Amniotic stem cell (primary cell): ENCODE data around the gene B4GALT1.

Experiments
- DNase-seq: peaks from one replicate; lab custom pipeline; 2025; lab: John Stamatoyannopoulos, UW

The B4GALT1 gene, protein sequence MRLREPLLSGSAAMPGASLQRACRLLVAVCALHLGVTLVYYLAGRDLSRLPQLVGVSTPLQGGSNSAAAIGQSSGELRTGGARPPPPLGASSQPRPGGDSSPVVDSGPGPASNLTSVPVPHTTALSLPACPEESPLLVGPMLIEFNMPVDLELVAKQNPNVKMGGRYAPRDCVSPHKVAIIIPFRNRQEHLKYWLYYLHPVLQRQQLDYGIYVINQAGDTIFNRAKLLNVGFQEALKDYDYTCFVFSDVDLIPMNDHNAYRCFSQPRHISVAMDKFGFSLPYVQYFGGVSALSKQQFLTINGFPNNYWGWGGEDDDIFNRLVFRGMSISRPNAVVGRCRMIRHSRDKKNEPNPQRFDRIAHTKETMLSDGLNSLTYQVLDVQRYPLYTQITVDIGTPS

DNA sequence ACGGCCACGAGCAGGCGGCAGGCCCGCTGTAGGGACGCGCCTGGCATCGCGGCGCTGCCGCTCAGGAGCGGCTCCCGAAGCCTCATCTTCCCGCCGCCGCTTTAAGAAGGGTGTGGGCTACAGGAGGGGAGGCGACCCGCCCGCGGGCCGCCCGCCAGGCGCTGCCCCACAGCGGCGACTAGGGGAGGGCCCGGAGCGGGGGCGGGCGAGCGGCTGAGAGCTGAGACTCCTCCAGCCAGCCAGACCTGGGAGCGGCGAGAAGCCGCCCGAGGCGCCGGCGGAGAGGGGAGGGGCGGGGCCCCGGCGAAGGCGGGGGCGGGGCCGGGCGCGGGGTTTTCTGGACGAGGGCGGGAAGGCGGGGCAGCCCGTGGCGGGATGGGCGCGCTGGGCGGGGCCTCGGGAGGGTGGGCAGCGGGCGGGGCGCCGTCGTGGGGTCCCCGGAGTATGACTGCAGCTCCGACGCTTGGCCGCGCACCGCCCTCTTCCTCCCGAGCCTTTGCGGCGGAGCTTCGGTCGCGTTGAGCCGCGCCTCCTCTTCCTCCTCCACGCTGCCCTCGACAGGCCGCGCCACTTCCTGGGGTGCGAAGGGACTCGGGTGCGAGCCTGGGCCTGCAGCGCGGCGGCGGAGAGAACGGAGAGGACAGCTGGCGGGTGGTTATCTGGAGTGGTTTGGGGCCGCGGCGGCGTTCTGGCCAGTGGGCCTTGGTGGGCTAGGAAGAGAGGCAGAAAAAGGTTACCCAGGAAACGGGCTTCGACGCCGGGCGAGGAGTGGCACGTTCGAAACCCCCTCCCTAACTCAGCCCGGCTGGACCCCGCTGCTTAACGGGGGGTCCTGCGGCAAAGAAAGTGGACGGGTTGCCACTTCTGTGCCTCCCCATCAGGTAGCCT, at the start of gene B4GALT1:
Gene B4GALT1, minus strand, starts transcription at position 253 of the 888 bp plus-strand sequence. Its CDS starts 167 bp downstream, at position 86.
- DNase-seq, result peak; percentile 83

DNA sequence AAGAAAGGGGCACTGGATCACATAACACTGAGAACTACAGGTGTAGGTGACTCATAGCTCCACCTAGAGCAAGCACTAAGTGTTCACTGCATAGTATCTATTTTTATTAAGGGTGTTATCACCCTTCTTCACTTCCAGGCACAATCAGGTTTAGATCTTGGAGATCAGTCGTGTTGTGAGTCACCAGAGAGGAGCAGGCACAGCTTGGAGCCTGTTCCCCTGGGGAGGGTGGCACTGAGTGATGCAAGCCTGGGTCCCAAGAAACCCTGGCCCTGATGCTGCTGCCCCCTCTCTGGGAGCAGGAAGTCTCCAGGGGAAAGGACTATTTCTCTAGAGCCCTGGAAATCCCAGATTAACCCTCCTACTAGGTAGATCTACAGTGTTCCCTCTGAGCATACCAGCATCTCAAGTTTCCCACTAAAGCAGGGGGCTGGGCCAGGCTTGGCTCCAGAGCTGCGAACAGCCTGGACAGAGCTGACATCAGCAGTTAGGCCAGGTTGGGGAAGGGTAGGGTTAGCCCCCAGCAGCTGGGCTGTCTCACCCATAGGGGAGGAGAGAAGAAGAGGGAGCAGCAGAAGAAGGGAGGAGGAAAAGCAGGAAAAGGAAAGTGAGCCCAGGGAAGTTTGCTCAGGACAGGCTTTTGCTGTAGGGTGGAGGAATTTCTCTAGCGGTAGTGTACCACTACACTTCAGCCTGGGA, 44.7 kb upstream of the B4GALT1 start:
- no peak for DNase-seq

DNA sequence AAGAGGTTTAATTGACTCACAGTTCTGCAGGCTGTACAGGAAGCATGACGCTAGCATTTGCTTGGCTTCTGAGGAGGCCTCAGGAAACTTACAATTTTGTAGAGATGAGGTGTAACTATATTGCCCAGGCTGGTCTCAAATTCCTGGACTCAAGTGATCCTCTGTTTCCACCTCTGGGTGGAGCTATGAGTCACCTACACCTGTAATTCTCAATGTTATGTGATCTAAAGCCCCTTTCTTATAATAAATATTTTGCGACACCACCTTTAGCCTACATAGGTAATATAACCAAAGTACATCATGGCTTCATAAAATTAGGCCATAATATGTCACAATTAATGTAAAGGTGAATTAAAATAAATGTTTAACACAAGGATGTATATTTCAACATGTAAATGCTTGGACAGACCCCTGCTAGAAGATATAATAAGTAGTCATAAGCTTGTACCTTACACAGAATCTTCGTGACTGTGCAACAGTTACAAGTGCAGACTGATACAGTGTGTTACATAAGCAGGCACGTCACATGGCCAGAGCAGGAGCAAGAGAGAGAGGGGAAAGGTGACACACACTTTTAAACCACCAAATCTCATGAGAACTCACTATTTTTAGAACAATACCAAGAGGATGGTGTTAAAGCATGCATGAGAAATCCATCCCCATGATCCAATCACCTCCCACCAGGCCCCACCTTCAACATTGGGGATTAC, 43.0 kb upstream of the B4GALT1 start:
- no peak for DNase-seq

DNA sequence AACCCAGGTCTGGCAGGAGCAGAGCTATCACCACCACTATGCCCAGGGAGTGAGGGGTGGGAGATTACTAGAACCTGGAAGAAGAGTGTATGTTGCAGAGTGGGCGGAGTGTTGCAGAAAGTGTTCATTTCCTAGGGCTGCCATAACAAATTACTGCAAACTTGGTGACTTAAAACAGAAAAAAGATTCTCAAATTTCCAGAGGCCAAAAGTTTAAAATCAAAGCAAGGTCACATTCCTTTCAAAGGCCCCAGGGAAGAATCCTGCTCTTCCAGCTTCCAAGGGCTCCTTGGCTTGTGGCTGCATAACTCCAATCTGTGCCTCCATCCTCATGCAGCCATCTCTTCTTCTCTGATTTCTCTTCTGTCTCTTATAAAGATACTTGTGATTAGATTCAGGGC, 42.3 kb upstream of the B4GALT1 start:
- no peak for DNase-seq

DNA sequence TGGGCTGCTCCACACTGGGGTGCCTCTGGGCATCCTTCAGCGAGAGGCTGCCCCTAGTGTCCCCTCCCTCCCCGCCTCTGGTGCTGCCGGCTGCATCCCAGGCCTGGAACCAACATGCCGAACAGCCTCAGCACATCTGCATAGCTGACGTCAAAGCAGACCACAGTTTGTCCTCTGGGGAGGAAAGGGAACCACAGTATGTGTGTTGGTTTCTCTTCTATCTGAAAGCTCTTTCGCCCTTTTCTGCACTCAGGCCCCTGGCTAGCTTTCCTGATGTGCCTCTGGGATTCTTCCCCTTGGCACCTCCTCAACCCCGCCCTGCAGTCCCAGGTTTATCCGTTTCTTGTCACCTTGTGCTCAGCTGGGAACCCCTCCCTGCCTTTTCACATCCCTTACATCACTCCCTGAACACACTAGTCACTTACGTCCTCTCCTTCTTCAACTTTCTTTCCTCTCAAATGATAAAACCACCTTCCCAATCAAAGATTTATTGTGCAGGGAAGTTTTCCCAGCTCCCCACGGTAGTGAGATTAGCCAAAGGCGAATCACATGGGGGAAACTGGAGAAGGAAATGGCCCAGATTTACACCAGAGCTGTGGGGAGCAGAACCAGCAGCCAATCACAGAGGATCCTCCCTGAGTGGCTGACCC, 35.5 kb upstream of the B4GALT1 start:
- no peak for DNase-seq

DNA sequence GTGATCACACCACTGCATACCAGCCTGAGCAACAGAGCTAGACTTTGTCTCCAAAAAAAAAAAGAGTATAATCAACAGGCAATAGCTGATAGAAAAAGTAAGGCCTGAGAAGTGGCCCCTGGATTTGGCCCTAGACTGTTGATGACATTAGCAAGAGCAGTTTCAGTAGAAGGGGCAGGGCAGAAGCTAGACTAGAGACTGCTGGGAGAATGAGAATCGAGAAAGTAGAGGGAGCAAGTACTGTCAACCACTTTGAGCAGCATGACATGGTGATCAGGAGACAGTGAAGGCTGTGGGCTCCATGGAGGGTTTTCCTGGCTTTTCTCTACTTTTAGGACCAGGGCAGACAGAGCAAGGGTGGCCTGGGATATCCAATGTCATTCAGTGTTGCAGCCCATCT, 34.9 kb upstream of the B4GALT1 start:
- no peak for DNase-seq

DNA sequence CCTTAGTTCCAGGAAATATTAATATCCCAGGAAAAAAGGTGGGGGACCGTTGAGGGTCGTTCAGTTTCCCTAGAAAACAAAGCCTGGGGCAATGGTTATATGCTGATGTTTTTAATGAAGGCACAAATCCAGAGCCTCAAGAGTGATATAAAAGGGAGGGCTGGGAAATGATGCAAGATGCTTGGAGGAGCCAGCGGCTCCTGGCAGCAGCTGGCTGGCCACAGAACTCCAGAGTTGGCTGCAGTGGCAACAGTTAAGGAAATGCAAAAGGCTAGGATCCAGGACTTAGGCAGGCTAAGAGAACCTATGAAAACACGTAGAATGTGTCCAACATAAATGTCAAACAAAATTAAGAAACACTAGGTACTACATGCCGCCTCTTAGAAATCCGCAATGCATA, 31.0 kb upstream of the B4GALT1 start:
- DNase-seq, result no peak

DNA sequence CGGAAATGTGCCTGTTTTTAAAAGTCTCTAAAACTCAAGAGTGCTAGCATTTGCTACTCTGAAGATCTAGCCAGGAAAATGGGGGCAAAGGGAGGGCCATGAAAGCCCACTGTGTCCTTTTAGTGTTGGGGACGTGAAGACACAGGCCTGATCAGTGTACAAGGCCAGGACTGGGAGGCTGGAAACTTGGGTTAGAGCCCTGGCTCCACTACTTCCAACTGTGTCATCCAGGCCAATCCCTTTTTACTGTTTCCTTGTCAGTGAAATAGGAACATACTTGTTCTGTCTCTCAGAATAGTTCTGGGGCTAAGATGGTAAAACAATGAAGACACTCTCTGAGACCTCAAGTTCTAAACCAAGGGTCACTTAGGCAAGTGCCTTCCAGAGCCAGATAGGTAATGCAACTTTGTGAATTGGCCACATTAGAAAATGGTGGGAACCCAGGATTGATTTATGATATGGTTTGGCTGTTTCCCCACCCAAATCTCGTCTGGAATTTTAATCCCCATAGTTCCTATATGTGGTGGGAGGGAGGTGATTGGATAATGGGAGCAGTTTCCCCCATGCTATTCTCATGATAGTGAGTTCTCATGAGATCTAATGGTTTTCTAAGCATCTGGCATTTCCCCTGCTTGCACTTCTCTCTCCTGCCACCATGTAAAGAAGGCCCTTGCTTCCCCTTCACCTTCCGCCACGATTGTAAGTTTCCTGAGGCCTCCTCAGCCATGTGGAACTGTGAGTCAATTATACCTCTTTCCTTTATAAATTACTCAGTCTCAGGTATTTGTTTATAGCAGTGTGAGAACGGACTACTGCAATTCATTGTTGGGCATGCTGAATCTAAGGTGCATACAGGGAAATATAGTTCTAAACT, 30.4 kb upstream of the B4GALT1 start:
- DNase-seq, result no peak

DNA sequence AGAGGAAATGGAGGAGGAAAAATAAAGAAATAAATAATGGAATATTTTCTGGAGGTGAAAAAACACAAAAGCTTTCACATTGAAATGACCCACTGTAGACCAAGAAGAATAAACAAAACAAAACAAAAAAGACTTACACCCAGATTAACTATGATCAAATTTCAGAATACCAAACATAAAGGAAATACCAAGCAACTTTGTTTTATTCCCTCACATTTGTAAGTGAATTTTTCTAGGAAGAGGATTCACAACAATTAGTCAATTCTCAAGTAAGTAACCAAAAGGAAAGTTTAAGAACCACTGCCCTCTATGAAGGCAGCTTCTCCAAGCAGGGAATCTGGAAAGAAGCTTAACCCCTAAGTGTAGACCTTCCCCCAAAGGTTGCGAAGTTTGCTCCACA, 29.6 kb upstream of the B4GALT1 start:
- DNase-seq, result no peak

DNA sequence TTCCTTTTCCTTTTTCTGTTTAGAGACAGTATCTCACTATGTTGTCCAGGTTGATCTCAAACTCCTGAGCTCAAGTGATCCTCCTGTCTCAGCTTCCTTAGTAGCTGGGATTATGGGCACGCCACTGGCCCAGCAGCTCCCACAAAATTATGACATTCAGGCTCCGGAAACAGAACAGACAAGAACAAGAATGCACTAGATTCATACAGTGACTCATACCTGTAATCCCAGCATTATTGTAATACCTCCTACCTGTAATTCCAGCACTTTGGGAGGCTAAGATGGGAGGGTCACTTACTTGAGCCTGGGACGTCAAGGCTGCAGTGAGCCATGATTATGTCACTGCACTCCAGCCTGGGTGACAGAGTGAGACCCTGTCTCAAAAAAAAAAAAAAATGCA, 26.7 kb upstream of the B4GALT1 start:
- no peak for DNase-seq

DNA sequence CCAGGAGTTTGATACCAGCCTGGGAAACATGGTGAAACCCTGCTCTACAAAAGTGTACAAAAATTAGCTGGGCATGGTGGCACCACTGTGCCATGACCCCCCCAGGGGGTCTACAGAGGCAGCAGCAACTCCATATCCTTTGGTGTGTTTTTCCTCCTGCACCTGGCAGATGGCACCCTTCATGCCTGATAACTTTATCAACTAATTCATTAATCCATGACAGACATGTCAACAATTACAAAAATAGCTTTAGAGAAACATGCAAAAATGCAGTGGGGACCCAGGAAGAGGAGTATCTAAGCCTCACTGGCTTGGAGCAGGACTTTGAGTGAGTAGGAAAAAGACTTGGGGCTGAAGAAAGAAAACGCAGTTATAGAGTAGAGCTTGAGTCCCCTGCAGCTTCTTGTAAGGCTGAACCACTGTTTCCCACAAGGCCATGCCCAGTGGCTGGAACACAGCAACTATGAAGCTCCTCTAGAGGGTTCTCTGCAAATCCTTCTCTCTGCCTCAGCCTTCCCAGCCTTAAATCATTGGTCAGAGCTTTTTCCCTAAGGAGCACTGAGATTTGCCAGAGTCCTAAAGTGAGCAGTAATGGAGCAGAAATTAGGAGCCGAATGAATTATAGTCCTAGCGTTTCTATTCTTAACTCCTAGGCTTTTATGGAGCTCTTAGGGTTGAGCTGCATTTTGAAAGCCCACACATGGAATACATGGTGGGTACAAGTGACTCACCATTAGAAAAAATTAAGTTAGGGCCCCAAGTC, 25.5 kb upstream of the B4GALT1 start:
- DNase-seq, result no peak

DNA sequence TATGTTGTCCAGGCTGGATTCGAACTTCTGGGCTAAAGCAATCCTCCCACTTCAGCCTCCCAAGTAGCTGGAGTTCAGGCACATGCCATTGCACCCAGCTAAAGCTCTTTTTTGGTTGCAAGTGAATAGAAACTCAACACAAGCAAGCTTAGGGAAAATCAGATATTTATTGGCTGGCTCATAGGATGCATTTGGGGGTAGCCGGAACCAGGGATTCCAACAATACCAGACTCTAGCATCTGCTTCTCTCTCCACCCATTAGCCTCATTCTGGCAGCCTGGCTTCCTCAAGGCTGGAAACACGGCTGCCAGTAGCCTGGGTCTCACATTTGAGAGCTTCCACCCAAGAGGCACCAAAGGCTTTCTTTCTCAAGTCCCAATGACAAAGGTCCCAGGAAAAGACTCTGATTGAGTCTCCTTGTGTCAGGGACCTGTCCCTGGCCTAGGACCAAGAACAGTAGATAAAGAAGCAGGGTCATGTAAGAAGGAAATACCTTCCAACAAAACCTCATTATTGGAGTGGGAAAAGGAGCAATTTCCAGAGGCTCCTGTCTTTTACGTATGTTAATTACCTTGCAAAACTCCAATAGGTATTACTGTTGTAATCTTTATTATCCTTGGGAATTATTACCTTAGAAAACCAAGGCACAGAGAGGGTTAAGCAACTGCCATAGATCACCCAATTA, 23.0 kb upstream of the B4GALT1 start:
- DNase-seq, result no peak

DNA sequence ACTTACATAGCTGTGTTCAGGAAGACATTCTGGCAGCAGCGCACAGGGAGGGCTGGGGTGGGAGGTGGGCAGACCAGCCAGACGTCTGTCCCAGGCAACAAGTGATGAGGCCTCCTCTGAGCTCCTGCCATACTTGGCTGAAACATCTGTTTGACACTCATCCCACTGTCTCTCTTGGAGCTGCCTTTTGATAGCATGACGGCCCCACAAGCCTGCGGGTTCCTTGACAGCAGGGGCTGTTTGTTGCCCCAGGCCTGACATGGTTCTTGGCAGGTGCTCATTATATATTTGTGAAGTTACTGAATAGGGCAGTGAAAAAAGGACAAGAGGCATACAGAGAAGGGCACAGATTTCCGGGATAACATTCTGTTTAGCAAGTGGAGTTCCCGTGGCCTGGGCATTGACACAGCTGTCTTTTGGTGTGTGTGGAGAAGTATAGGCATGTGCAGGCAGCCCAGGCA, 22.2 kb upstream of the B4GALT1 start:
- no peak for DNase-seq

DNA sequence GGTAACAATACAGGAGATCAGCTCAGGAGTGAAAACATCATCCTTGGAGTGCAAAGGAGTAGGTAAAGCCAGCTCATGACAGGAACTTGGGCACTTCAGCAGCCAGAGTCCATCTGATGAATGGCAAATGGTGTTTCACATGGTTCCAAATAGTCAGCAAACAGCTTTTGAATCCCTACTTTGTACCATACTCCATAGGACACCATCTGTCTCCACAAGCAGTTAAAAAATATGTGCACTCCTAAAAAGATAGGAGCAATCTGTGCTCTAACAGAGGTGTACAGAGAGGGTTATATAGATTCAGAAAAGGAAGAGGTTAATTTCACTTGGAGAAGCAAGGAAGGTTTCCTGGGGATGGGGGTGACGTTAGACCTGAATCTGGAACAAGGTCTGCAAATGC, 21.6 kb upstream of the B4GALT1 start:
- no peak for DNase-seq

DNA sequence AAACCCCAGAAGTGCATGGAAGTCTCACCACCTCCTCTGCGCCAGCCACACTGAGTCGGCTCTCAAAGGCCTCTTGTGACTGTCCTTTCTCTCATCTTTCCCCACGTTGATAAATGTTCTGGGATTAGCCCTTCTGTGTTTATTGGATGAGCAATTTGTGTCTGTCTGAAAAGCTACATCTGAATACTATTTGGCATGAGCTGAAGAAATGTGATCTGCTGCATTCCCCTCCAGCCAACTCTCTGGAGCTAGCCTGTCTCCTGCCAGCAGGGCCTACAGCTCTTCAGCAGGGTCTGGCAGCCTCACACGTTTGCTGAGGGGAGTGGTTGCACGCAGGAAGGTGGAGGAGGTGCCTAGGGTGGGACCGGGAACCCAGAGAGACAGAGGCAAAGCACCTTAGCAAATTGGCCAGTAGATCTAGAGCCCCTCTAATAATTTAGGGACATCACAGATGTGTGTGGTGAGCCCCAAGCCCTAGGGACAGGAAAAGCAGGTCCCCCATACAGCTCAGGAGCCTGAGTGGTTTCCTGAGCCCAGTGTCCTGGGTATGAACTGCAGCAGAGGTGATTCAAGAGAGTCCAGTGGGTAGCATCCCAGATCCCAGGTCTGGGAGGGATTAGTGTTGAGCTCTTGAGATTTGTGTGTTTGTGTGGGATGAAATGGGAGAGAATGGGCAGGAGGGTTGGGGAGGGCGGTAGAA, 20.5 kb upstream of the B4GALT1 start:
- DNase-seq, result no peak

DNA sequence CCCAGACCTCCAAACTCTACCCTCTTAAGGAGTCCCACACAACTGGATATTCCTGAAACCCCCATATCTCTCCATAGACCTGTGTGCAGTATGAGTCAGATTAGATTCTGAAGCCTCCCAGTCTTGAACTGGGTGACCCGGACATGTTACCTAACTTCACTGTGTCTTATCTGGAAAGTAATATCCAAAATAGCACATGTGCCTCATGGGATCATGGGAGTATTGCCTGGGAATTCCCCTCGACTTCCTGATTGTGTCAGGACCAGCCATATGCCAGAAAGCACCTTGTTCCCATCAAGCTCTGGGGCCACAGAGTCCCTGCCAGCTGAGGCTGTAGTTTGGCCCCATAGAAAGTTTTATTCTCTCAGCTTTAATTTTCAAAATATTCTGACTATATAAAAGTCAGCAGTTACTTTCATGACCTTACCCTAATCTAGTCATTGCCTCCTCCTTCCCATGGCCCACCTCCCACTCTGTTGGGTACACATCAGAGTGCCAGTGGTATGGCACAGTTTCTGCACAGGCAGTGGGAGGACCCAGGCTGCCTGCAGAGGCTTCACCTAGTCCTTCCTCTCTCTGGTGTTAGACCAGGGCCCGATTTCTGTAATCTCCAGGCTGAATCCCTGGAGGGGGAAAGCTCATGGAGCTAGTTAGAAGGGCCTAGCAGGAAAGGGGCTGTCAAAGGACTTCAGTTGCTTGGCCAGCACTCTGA, 19.5 kb upstream of the B4GALT1 start:
- no peak for DNase-seq

DNA sequence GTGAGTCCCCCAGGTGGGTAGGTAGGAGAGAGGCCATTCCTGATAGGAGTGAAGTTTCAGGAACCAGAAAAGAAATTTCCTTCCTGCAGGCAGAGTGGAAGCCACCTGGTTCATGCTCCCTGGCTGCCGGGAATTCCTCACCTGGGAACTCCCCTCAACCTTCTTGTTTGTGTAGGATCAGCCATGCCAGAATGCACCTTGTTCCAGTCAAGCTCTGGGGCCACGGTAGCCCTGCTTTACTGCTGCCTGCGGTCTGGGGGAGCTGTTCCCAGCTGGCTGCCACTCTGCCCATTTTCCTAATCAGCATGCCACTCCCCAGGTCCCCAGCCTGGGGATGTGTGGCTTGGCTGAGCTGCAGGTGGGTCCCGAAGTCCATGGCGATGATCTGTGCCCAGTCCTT, 18.7 kb upstream of the B4GALT1 start:
- DNase-seq, result no peak

DNA sequence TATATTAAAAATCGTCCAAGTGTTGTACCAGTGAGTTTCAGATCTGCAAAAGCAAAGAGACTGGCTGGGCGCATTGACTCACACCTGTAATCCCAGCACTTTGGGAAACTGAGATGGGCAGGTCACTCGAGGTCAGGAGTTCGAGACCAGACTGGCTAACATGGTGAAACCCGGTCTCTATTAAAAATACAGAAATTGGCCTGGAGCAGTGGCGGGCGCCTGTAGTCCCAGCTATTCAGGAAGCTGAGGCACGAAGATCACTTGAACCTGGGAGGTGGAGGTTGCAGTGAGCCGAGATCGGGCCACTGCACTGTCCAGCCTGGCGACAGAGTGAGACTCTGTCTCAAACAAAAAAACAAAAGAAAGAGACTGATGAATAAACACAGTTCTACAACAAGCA, 18.3 kb upstream of the B4GALT1 start:
- DNase-seq, result no peak
